Measurements from ENCODE around the gene SH3BP4. TPM values are rescaled to one million over a fixed set of nuclear protein-coding genes. Genes with fewer than 3 reads are reported as not detected.

The SH3BP4 gene
- total and polyA plus RNA-seq, 2 of the 13 experiments (the other 11 are each of a cell fraction or from before 2014, with no cell fraction given) = 34.6 to 99.1 TPM

GRCh38 chr2:234974501-234975385, 22.9 kb downstream of the SH3BP4 start (continued):
- no peak for TF ChIP-seq PHF5A (CRISPR knock-in tag; IDR thresholded peaks at IDR 0.05; ENCODE audit: low read depth, unreplicated experiment)
- no peak for TF ChIP-seq RFXAP (CRISPR knock-in tag; IDR thresholded peaks at IDR 0.05; ENCODE audit: borderline replicate concordance)
- TF ChIP-seq, protein P1, sequence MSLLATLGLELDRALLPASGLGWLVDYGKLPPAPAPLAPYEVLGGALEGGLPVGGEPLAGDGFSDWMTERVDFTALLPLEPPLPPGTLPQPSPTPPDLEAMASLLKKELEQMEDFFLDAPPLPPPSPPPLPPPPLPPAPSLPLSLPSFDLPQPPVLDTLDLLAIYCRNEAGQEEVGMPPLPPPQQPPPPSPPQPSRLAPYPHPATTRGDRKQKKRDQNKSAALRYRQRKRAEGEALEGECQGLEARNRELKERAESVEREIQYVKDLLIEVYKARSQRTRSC (CRISPR knock-in tag; IDR thresholded peaks at IDR 0.05; ENCODE audit: low read depth) = no peak
- TF ChIP-seq, protein P2, sequence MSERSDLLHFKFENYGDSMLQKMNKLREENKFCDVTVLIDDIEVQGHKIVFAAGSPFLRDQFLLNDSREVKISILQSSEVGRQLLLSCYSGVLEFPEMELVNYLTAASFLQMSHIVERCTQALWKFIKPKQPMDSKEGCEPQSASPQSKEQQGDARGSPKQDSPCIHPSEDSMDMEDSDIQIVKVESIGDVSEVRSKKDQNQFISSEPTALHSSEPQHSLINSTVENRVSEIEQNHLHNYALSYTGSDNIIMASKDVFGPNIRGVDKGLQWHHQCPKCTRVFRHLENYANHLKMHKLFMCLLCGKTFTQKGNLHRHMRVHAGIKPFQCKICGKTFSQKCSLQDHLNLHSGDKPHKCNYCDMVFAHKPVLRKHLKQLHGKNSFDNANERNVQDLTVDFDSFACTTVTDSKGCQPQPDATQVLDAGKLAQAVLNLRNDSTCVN (CRISPR knock-in tag; IDR thresholded peaks at IDR 0.05; ENCODE audit: borderline replicate concordance) = no peak
- TF ChIP-seq RBFOX2 (IDR thresholded peaks at IDR 0.05; ENCODE audit: low read depth, low read length) = no peak
- TF ChIP-seq, protein P3, sequence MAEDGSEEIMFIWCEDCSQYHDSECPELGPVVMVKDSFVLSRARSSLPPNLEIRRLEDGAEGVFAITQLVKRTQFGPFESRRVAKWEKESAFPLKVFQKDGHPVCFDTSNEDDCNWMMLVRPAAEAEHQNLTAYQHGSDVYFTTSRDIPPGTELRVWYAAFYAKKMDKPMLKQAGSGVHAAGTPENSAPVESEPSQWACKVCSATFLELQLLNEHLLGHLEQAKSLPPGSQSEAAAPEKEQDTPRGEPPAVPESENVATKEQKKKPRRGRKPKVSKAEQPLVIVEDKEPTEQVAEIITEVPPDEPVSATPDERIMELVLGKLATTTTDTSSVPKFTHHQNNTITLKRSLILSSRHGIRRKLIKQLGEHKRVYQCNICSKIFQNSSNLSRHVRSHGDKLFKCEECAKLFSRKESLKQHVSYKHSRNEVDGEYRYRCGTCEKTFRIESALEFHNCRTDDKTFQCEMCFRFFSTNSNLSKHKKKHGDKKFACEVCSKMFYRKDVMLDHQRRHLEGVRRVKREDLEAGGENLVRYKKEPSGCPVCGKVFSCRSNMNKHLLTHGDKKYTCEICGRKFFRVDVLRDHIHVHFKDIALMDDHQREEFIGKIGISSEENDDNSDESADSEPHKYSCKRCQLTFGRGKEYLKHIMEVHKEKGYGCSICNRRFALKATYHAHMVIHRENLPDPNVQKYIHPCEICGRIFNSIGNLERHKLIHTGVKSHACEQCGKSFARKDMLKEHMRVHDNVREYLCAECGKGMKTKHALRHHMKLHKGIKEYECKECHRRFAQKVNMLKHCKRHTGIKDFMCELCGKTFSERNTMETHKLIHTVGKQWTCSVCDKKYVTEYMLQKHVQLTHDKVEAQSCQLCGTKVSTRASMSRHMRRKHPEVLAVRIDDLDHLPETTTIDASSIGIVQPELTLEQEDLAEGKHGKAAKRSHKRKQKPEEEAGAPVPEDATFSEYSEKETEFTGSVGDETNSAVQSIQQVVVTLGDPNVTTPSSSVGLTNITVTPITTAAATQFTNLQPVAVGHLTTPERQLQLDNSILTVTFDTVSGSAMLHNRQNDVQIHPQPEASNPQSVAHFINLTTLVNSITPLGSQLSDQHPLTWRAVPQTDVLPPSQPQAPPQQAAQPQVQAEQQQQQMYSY (CRISPR knock-in tag; IDR thresholded peaks at IDR 0.05) = no peak
- TF ChIP-seq KLF16 (CRISPR knock-in tag; IDR thresholded peaks at IDR 0.05) = no peak
- TF ChIP-seq GLI4 (CRISPR knock-in tag; IDR thresholded peaks at IDR 0.05; ENCODE audit: borderline replicate concordance) = no peak
- no peak for TF ChIP-seq MLLT10 (CRISPR knock-in tag; IDR thresholded peaks at IDR 0.05)
- TF ChIP-seq SRY (CRISPR knock-in tag; IDR thresholded peaks at IDR 0.05) = no peak
- no peak for TF ChIP-seq NPAS2 (CRISPR knock-in tag; IDR thresholded peaks at IDR 0.05; ENCODE audit: borderline replicate concordance)
- TF ChIP-seq NFATC3 (CRISPR knock-in tag; IDR thresholded peaks at IDR 0.05) = no peak; the same call in 1 of the 2 replicates
- no peak for TF ChIP-seq YEATS2 (CRISPR knock-in tag; IDR thresholded peaks at IDR 0.05; ENCODE audit: borderline replicate concordance)
- TF ChIP-seq ARID3A (IDR thresholded peaks at IDR 0.05; ENCODE audit: low read depth, low read length) = no peak
- TF ChIP-seq HMGA1 (CRISPR knock-in tag; conservative IDR thresholded peaks at IDR 0.05) = no peak
- TF ChIP-seq ZFP37 (CRISPR knock-in tag; IDR thresholded peaks at IDR 0.05; ENCODE audit: borderline replicate concordance) = no peak
- no peak for TF ChIP-seq MEF2D (CRISPR knock-in tag; IDR thresholded peaks at IDR 0.05)
- TF ChIP-seq ZNF329 (CRISPR knock-in tag; IDR thresholded peaks at IDR 0.05; ENCODE audit: low read depth) = no peak
- TF ChIP-seq RBM39 (IDR thresholded peaks at IDR 0.05; ENCODE audit: low read depth, low read length, poor library complexity, severe bottlenecking) = no peak
- no peak for TF ChIP-seq ZNF484 (CRISPR knock-in tag; IDR thresholded peaks at IDR 0.05; ENCODE audit: borderline replicate concordance, low read depth)
- TF ChIP-seq ZNF382 (CRISPR knock-in tag; IDR thresholded peaks at IDR 0.05; ENCODE audit: borderline replicate concordance) = no peak
- no peak for TF ChIP-seq ZNF790 (CRISPR knock-in tag; IDR thresholded peaks at IDR 0.05; ENCODE audit: borderline replicate concordance)

Measured in HepG2 (cell line).